HCT116 (cell line): ENCODE data around the gene CEP152.

Source experiments
- EZH2 ChIP-seq: fragments of 200-600 bp; sonication (generic); IDR thresholded peaks from 2 replicates; pipeline ENCODE4 v1.6.1; 2017; ENCODE audit warnings: antibody characterized with exemption, mixed run types
- JUND ChIP-seq: IDR thresholded peaks from 2 replicates; pipeline ENCODE4 v1.6.1; 2012
- POLR2A ChIP-seq: IDR thresholded peaks from 2 replicates; pipeline ENCODE4 v1.7.0; 2011; ENCODE audit warnings: borderline replicate concordance; ENCODE audit not compliant: insufficient read depth, insufficient read length; ENCODE audit errors: extremely low read depth
- POLR2AphosphoS5 ChIP-seq: IDR thresholded peaks from 2 replicates; pipeline ENCODE4 v1.6.1; 2011; ENCODE audit warnings: mild to moderate bottlenecking, low read depth, low read length, moderate library complexity
- RAD21 ChIP-seq: IDR thresholded peaks from 2 replicates; pipeline ENCODE4 v1.6.1; 2012; ENCODE audit warnings: low read depth, mild to moderate bottlenecking
- TF ChIP-seq, protein P1 (sequence below), 3 experiments: fragments of 200-600 bp in 1 of 3; sonication (generic) in 1 of 3; IDR thresholded peaks in 2 of 3; conservative IDR thresholded peaks in 1 of 3; 2 replicates each; pipeline ENCODE4 v1.5.1; 2012 to 2017; ENCODE audit warnings: low read depth in 2 of 3, low read length in 2 of 3, antibody characterized with exemption in 1 of 3, borderline replicate concordance in 1 of 3, control low read depth in 1 of 3, mild to moderate bottlenecking in 1 of 3, mixed read lengths in 1 of 3, mixed run types in 1 of 3, moderate library complexity in 1 of 3; ENCODE audit not compliant: insufficient read depth in 1 of 3

DNA sequence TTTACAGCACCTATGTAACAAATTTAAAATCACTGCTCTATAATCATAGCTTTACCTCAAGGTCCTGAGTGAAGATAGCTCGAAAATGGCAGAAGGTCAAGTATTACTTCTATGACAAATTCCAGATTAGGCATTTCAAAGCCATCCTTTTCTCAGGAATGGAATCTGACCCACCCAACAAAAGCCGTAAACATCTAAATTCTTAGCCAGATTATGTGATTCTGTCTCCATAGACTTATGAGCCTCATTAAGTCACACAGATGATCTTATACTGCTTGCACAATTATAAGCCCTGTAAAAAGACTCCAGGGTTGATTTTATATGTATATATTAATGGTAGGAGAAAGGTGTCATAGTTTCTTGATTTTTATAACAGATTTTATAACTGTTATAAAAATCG is 56.9 kb downstream of the CEP152 start:
- TF ChIP-seq EZH2, result no peak
- TF ChIP-seq POLR2A, result no peak
- TF ChIP-seq, protein P1, sequence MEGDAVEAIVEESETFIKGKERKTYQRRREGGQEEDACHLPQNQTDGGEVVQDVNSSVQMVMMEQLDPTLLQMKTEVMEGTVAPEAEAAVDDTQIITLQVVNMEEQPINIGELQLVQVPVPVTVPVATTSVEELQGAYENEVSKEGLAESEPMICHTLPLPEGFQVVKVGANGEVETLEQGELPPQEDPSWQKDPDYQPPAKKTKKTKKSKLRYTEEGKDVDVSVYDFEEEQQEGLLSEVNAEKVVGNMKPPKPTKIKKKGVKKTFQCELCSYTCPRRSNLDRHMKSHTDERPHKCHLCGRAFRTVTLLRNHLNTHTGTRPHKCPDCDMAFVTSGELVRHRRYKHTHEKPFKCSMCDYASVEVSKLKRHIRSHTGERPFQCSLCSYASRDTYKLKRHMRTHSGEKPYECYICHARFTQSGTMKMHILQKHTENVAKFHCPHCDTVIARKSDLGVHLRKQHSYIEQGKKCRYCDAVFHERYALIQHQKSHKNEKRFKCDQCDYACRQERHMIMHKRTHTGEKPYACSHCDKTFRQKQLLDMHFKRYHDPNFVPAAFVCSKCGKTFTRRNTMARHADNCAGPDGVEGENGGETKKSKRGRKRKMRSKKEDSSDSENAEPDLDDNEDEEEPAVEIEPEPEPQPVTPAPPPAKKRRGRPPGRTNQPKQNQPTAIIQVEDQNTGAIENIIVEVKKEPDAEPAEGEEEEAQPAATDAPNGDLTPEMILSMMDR (IDR thresholded peaks at IDR 0.05 in 2 of 3, conservative IDR thresholded peaks at IDR 0.05 in 1 of 3; ENCODE audit: borderline replicate concordance in 1 of 3, insufficient read depth in 1 of 3, low read depth in 2 of 3, low read length in 2 of 3), result no peak
- TF ChIP-seq POLR2AphosphoS5, result no peak
- no peak for TF ChIP-seq JUND
- TF ChIP-seq RAD21, result no peak
